K562 (cell line): ENCODE data around the gene MPHOSPH6.

Source experiments
- CC2D1A ChIP-seq: fragments of 450-650 bp; IDR thresholded peaks from 2 replicates; pipeline ENCODE4 v1.6.1; 2017; ENCODE audit warnings: mild to moderate bottlenecking
- DDX20 ChIP-seq: fragments of 450-650 bp; IDR thresholded peaks from 2 replicates; pipeline ENCODE4 v1.6.1; 2016; ENCODE audit warnings: missing genetic modification characterization, low read depth, mild to moderate bottlenecking, missing compliant biosample characterization, moderate library complexity
- POLR2A ChIP-seq: fragments of 450-650 bp; conservative IDR thresholded peaks from 2 replicates; pipeline ENCODE4 v1.6.1; 2016
- RNF2 ChIP-seq: sonication (generic); IDR thresholded peaks from 2 replicates; pipeline ENCODE4 v1.6.1; 2016
- SREBF2 ChIP-seq: sonication (generic); formaldehyde crosslinking; IDR thresholded peaks from 2 replicates; pipeline ENCODE4 v1.4.0; 2020; ENCODE audit warnings: mild to moderate bottlenecking, missing genetic modification reagents
- ZBTB49 ChIP-seq: sonication (generic); formaldehyde crosslinking; IDR thresholded peaks from 2 replicates; pipeline ENCODE4 v1.8.0; 2022; ENCODE audit warnings: missing genetic modification reagents, mild to moderate bottlenecking, borderline replicate concordance
- TF ChIP-seq, protein P1 (sequence below): IDR thresholded peaks from 3 replicates; pipeline ENCODE4 v1.6.1; 2011; ENCODE audit warnings: borderline replicate concordance, mild to moderate bottlenecking, moderate library complexity; ENCODE audit not compliant: insufficient read length; ENCODE audit errors: extremely low read depth

DNA sequence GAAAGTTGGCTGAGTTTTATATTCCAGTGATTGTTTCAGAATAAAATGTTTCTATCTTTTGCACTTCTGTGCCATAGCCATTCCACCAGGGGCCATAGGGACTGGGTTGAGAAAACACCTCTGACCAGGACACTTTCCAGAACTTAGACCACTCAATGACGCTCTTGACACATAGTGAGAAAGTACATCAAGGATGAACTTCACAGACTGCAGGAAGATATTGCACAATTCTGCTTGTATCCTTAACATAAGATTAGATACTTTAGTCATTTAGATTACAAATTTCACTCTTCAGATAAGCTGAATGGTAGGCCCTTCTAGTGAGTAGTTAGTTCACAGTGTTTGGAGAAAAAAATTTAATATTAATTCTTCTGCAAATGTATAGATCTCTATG, 13.0 kb upstream of the MPHOSPH6 start:
- TF ChIP-seq POLR2A (no peak), CC2D1A (no peak), DDX20 (tag) (no peak), ZBTB49 (CRISPR knock-in tag) (no peak), SREBF2 (CRISPR knock-in tag) (no peak), RNF2 (no peak)
- TF ChIP-seq, protein P1, sequence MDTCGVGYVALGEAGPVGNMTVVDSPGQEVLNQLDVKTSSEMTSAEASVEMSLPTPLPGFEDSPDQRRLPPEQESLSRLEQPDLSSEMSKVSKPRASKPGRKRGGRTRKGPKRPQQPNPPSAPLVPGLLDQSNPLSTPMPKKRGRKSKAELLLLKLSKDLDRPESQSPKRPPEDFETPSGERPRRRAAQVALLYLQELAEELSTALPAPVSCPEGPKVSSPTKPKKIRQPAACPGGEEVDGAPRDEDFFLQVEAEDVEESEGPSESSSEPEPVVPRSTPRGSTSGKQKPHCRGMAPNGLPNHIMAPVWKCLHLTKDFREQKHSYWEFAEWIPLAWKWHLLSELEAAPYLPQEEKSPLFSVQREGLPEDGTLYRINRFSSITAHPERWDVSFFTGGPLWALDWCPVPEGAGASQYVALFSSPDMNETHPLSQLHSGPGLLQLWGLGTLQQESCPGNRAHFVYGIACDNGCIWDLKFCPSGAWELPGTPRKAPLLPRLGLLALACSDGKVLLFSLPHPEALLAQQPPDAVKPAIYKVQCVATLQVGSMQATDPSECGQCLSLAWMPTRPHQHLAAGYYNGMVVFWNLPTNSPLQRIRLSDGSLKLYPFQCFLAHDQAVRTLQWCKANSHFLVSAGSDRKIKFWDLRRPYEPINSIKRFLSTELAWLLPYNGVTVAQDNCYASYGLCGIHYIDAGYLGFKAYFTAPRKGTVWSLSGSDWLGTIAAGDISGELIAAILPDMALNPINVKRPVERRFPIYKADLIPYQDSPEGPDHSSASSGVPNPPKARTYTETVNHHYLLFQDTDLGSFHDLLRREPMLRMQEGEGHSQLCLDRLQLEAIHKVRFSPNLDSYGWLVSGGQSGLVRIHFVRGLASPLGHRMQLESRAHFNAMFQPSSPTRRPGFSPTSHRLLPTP: no peak
